Measurements from ENCODE around the gene CREBBP. TPM values are rescaled to one million over a fixed set of nuclear protein-coding genes. Genes with fewer than 3 reads are reported as not detected.

Gene CREBBP
- total RNA-seq, 1 donor from 2014 or later = 131 TPM

DNA sequence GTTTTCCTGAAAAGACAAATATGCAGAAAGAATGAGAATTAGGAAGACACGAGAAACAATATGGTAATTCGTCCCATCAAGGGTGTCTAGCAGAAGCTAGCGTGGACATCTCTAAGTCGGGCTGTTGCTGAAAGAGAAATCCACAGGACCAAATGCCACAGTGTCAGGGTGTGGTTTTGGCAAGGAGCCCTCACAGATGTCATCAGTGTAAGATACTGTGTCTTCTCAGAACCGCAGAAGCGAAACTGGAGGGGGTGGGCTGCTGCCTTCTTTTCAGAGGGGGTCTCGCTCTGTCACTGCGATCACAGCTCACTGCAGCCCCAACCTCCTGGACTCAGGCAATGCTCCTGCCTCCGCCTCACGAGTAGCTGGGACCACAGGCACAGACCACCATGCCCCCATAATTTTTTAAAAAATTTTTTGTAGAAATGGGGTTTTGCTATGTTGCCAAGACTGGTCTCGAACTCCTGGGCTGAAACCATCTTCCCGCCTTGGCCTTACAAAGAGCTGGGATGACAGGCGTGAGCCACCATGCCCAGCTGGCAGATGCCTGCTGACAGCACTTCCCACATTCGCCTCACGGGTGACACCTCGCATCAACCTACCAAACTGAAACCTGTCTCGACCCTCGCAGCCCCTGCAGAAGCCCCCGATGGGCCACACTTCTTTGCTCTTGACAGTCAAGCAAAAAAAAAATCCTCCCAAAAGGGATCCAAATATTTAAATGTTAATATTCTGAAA lies 189.4 kb downstream of the CREBBP start:
- Mint-ChIP-seq H3K36me3 (ENCODE audit: low read depth) (peaks cover 34% of the 10 kb centered on the region), H3K4me3 (no peak overlapping the region), H3K27me3 (no peaks in the 10 kb centered on the region), H3K9me3 (no peaks in the 10 kb centered on the region), H3K27ac (no peak overlapping the region), H3K4me1 (peaks cover 11% of the 10 kb centered on the region)
- no peak for ATAC-seq (ENCODE audit: low read depth)
- CTCF ChIA-PET = interaction anchor here (0.7 to 2.3 kb wide), 2 partner anchors 42 to 187 kb away, joined by 3 to 7 read pairs; no protein-coding TSS in a partner anchor
- intact Hi-C loops (cut with micrococcal nuclease) = loop anchor here (1.0 kb wide), 4 partner anchors 26 to 563 kb away; partner anchors contain the start of genes CREBBP and TRAP1
- TF ChIP-seq, protein P1, sequence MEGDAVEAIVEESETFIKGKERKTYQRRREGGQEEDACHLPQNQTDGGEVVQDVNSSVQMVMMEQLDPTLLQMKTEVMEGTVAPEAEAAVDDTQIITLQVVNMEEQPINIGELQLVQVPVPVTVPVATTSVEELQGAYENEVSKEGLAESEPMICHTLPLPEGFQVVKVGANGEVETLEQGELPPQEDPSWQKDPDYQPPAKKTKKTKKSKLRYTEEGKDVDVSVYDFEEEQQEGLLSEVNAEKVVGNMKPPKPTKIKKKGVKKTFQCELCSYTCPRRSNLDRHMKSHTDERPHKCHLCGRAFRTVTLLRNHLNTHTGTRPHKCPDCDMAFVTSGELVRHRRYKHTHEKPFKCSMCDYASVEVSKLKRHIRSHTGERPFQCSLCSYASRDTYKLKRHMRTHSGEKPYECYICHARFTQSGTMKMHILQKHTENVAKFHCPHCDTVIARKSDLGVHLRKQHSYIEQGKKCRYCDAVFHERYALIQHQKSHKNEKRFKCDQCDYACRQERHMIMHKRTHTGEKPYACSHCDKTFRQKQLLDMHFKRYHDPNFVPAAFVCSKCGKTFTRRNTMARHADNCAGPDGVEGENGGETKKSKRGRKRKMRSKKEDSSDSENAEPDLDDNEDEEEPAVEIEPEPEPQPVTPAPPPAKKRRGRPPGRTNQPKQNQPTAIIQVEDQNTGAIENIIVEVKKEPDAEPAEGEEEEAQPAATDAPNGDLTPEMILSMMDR (IDR thresholded peaks at IDR 0.05) = no peak
- DNase-seq = no peak
- POLR2A ChIA-PET = interaction anchor here (0.7 to 1.1 kb wide), 2 partner anchors 185 to 188 kb away, joined by 3 to 4 read pairs; no protein-coding TSS in a partner anchor

DNA sequence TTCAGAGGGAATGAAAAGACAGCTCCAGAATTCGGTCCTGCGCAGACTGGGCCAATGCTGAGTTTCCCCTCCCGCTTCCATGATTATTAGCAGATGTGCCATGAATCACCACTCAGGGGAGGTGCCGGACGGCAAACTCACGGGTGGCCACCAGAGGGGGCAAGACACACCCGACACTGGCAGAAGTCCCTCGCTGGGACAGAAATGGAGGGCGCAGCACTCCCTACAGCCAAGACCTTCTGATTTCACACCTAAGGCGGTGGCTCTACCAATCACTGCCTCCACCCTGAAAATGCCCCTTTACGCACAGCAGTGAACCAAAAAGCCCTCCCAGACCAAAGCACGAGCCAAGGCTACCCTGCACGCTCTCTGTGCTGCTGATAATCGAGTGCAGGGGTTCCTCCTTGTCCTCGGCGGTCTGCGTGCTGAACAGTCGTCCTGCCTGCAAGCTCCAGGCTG lies 190.0 kb downstream of the CREBBP start:
- peaks cover 8% of the 10 kb centered on the region for H3K4me1 Mint-ChIP-seq
- ATAC-seq (ENCODE audit: low read depth) = peak; percentile 100
- TF ChIP-seq, protein P1 (IDR thresholded peaks at IDR 0.05) = peak; percentile 50
- no peaks in the 10 kb centered on the region for H3K9me3 Mint-ChIP-seq
- peak; percentile 74 for DNase-seq
- CTCF ChIA-PET = interaction anchor here (2.3 kb wide), 1 partner anchor 188 kb away, joined by 7 read pairs; no protein-coding TSS in a partner anchor
- POLR2A ChIA-PET = interaction anchor here (1.1 kb wide), 1 partner anchor 186 kb away, joined by 3 read pairs; no protein-coding TSS in a partner anchor
- H3K4me3 Mint-ChIP-seq = no peak overlapping the region
- H3K36me3 Mint-ChIP-seq (ENCODE audit: low read depth) = peaks cover 40% of the 10 kb centered on the region
- intact Hi-C loops (cut with micrococcal nuclease) = loop anchor here (1.0 kb wide), 4 partner anchors 27 to 564 kb away; partner anchors contain the start of genes CREBBP and TRAP1
- no peak overlapping the region for H3K27ac Mint-ChIP-seq
- H3K27me3 Mint-ChIP-seq = no peaks in the 10 kb centered on the region

DNA sequence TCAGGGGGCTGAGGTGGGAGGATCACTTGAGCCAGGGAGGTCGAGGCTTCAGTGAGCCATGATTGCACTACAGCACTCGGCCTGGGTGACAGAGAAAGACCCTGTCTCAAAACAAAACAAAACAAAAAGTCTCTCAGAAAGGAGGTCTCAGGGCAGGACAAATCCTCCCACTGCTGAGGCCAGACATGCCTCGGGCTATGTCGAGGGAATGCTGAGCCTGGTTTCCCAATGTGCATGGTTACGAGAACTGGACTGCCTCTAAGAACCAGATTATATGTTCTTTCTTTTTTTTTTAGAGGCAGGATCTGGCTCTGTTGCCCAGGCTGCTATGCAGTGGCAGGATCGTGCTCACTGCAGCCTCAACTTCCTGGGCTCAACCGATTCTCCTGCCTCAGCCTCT lies 190.8 kb downstream of the CREBBP start:
- H3K4me1 Mint-ChIP-seq = peaks cover 7% of the 10 kb centered on the region
- DNase-seq = no peak
- H3K27me3 Mint-ChIP-seq = no peaks in the 10 kb centered on the region
- TF ChIP-seq, protein P1 (IDR thresholded peaks at IDR 0.05) = no peak
- ATAC-seq (ENCODE audit: low read depth) = no peak
- CTCF ChIA-PET = interaction anchor here (2.3 kb wide), 1 partner anchor 189 kb away, joined by 7 read pairs; no protein-coding TSS in a partner anchor
- intact Hi-C loops (cut with micrococcal nuclease) = loop anchor here (1.0 kb wide), 4 partner anchors 28 to 565 kb away; partner anchors contain the start of genes CREBBP and TRAP1
- H3K36me3 Mint-ChIP-seq (ENCODE audit: low read depth) = peaks cover 44% of the 10 kb centered on the region
- POLR2A ChIA-PET = no interaction called here
- H3K4me3 Mint-ChIP-seq = no peak overlapping the region
- no peak overlapping the region for H3K27ac Mint-ChIP-seq
- H3K9me3 Mint-ChIP-seq = no peaks in the 10 kb centered on the region

DNA sequence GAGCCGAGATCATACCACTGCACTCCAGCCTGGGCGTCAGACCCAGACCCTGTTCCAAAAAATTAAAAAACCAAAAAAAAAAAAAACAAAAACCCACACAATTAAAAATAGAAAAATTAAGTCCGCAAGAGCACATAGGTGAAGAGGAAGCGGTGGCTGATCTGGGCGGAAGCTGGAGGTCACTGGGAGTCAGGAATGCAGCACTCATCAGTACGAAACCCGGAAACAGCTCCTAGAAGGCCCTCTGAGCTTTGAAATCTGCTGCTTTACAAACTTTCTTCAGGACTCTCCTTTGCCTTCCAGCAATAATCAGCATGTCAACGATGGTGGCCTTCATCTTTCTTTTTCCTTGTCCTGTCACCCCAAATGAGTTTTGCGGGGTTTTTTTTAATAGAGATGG lies 192.7 kb downstream of the CREBBP start:
- no peak for ATAC-seq (ENCODE audit: low read depth)
- intact Hi-C loops (cut with micrococcal nuclease) = no loop called here
- peaks cover 47% of the 10 kb centered on the region for H3K36me3 Mint-ChIP-seq (ENCODE audit: low read depth)
- no peak overlapping the region for H3K4me3 Mint-ChIP-seq
- H3K27me3 Mint-ChIP-seq = no peaks in the 10 kb centered on the region
- CTCF ChIA-PET = no interaction called here
- no peak overlapping the region for H3K27ac Mint-ChIP-seq
- no peak for DNase-seq
- peaks cover 7% of the 10 kb centered on the region for H3K4me1 Mint-ChIP-seq
- TF ChIP-seq, protein P1 (IDR thresholded peaks at IDR 0.05) = no peak
- POLR2A ChIA-PET = no interaction called here
- no peaks in the 10 kb centered on the region for H3K9me3 Mint-ChIP-seq

DNA sequence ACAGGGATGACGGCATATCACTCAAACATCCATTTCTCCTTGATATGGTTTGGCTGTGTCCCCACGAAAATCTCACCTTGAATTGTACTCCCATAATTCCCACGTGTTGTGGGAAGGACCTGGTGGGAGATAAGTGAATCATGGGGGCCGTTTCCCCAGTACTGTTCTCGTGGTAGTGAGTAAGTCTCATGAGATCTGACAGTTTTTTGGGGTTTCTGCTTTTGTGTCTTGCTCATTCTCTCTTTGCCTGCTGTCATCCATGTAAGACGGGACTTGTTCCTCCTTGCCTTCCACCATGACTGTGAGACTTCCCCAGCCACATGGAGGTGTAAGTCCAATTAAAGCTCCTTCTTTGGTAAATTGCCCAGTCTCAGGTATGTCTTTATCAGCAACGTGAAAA lies 193.5 kb downstream of the CREBBP start:
- no peak for DNase-seq
- ATAC-seq (ENCODE audit: low read depth) = no peak
- Mint-ChIP-seq H3K27me3 (no peaks in the 10 kb centered on the region), H3K27ac (no peak overlapping the region), H3K9me3 (no peaks in the 10 kb centered on the region), H3K4me3 (no peak overlapping the region), H3K4me1 (peaks cover 7% of the 10 kb centered on the region), H3K36me3 (ENCODE audit: low read depth) (peaks cover 49% of the 10 kb centered on the region)
- ChIA-PET CTCF (no interaction called here), POLR2A (interaction anchor here (0.6 kb wide), 1 partner anchor 1177 kb away, joined by 4 read pairs; no protein-coding TSS in a partner anchor)
- TF ChIP-seq, protein P1 (IDR thresholded peaks at IDR 0.05) = no peak
- intact Hi-C loops (cut with micrococcal nuclease) = no loop called here

Data from activated B cell treated with CpG ODN at 0.5 μM for 24 hours (primary cell).